K562 (cell line): ENCODE data around the gene SLC1A3. TPM values are rescaled to one million over a fixed set of nuclear protein-coding genes. Genes with fewer than 3 reads are reported as not detected.

Source experiments
- TCF7L2 ChIP-seq: fragments of 150-350 bp; IDR thresholded peaks from 2 replicates; pipeline ENCODE4 v1.6.1; 2016; ENCODE audit warnings: low read depth, mild to moderate bottlenecking, low read length, moderate library complexity
- polyA plus RNA-seq, 8 experiments: library from polyadenylated mRNA; depleted of rRNA in 4 of 8; stranded (reverse) in 5 of 8; unstranded in 3 of 8; fragments of >200 nt; fragmentation: Nextera tagmentation in 2 of 8; fragmentation: Illumina TruSeq in 1 of 8; extraction: Ambion mirVana in 2 of 8; extraction: Trizol in 1 of 8; gene quantifications; 2 replicates each; pipeline versions ENCODE4 v1.2.1 to v1.2.3, GENCODE V29; 2011 to 2014; ENCODE audit warnings: inconsistent platforms in 1 of 8, missing spikeins in 1 of 8
- total RNA-seq, 7 experiments: library from RNA; depleted of rRNA in 6 of 7; stranded (reverse); fragments of >200 nt in 6 of 7; fragmentation: Illumina TruSeq in 2 of 7; extraction: Trizol in 2 of 7; gene quantifications; 2 replicates each; pipeline versions ENCODE4 v1.2.1 to v1.2.3, GENCODE V29; 2011 to 2021; ENCODE audit warnings: low replicate concordance in 1 of 7
- TF ChIP-seq, protein P1 (sequence below): fragments of 450-650 bp; IDR thresholded peaks from 2 replicates; pipeline ENCODE4 v1.7.1; 2018; ENCODE audit warnings: mild to moderate bottlenecking, low read depth; ENCODE audit not compliant: partially characterized antibody
- TF ChIP-seq, protein P2 (sequence below): sonication (generic); formaldehyde crosslinking; IDR thresholded peaks from 2 replicates; pipeline ENCODE4 v1.8.0; 2022; ENCODE audit warnings: mild to moderate bottlenecking, missing genetic modification reagents
- TF ChIP-seq, protein P3 (sequence below): fragments of 250-450 bp; sonication (Bioruptor Pico); IDR thresholded peaks from 2 replicates; pipeline ENCODE4 v1.5.0; 2022; ENCODE audit warnings: mild to moderate bottlenecking

Gene SLC1A3
- total and polyA plus RNA-seq, 9 of the 15 experiments (the other 6 are each of a cell fraction or from before 2014, with no cell fraction given) = 0.13 TPM; not detected in 8

DNA sequence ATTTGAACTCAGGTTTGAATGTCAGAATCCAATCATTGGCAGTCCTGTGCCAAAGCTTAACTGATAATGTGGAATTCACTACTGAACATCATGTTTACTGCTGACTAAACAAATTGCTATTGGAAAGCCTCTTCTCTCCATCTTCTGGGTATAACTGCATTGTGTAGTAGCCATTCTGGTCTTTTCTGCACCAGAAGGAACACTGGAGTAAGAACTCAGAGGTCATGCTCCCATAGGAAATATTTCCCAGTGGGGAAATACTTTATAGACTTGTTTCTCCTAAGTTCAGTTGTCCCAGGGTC lies 25.9 kb downstream of the SLC1A3 start (continued):
- TF ChIP-seq, protein P1, sequence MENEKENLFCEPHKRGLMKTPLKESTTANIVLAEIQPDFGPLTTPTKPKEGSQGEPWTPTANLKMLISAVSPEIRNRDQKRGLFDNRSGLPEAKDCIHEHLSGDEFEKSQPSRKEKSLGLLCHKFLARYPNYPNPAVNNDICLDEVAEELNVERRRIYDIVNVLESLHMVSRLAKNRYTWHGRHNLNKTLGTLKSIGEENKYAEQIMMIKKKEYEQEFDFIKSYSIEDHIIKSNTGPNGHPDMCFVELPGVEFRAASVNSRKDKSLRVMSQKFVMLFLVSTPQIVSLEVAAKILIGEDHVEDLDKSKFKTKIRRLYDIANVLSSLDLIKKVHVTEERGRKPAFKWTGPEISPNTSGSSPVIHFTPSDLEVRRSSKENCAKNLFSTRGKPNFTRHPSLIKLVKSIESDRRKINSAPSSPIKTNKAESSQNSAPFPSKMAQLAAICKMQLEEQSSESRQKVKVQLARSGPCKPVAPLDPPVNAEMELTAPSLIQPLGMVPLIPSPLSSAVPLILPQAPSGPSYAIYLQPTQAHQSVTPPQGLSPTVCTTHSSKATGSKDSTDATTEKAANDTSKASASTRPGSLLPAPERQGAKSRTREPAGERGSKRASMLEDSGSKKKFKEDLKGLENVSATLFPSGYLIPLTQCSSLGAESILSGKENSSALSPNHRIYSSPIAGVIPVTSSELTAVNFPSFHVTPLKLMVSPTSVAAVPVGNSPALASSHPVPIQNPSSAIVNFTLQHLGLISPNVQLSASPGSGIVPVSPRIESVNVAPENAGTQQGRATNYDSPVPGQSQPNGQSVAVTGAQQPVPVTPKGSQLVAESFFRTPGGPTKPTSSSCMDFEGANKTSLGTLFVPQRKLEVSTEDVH = no peak
- TF ChIP-seq, protein P2, sequence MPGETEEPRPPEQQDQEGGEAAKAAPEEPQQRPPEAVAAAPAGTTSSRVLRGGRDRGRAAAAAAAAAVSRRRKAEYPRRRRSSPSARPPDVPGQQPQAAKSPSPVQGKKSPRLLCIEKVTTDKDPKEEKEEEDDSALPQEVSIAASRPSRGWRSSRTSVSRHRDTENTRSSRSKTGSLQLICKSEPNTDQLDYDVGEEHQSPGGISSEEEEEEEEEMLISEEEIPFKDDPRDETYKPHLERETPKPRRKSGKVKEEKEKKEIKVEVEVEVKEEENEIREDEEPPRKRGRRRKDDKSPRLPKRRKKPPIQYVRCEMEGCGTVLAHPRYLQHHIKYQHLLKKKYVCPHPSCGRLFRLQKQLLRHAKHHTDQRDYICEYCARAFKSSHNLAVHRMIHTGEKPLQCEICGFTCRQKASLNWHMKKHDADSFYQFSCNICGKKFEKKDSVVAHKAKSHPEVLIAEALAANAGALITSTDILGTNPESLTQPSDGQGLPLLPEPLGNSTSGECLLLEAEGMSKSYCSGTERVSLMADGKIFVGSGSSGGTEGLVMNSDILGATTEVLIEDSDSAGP (CRISPR knock-in tag) = no peak
- no peak for TF ChIP-seq TCF7L2
- TF ChIP-seq, protein P3, sequence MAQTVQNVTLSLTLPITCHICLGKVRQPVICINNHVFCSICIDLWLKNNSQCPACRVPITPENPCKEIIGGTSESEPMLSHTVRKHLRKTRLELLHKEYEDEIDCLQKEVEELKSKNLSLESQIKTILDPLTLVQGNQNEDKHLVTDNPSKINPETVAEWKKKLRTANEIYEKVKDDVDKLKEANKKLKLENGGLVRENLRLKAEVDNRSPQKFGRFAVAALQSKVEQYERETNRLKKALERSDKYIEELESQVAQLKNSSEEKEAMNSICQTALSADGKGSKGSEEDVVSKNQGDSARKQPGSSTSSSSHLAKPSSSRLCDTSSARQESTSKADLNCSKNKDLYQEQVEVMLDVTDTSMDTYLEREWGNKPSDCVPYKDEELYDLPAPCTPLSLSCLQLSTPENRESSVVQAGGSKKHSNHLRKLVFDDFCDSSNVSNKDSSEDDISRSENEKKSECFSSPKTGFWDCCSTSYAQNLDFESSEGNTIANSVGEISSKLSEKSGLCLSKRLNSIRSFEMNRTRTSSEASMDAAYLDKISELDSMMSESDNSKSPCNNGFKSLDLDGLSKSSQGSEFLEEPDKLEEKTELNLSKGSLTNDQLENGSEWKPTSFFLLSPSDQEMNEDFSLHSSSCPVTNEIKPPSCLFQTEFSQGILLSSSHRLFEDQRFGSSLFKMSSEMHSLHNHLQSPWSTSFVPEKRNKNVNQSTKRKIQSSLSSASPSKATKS = no peak
